Occipital lobe (tissue), 2 donors: ENCODE results near the gene REX1BD. TPM values are rescaled to one million over a fixed set of nuclear protein-coding genes. Genes with fewer than 3 reads are reported as not detected.

Experiments used
- small RNA-seq: library from RNA; depleted of rRNA; stranded (forward); fragments of <200 nt; gene quantifications from one replicate; pipeline ENCODE3, GENCODE V24; 2014
- total RNA-seq: library from RNA; depleted of rRNA; stranded (reverse); fragments of >200 nt; gene quantifications from one replicate; pipeline ENCODE4 v1.2.3, GENCODE V29; 2014

The REX1BD gene
- total RNA-seq, 1 donor from 2014 or later = 20.0 TPM

Small RNAs within 50 kb of the gene (small RNA-seq; reads per million reads assigned to genes)
- gene RN7SL155P = not detected

Other genes starting within 250 kb of the REX1BD start
- 14.2 TPM for gene PGPEP1, start 248.2 kb upstream of the REX1BD start, total RNA-seq
- not detected for gene GDF15, start 202.6 kb upstream of the REX1BD start, total RNA-seq
- 0.78 TPM for gene LRRC25, start 191.2 kb upstream of the REX1BD start, total RNA-seq
- 75.6 TPM for gene SSBP4, start 169.4 kb upstream of the REX1BD start, total RNA-seq
- gene ISYNA1, start 150.7 kb upstream of the REX1BD start, total RNA-seq = 95.1 TPM
- gene ELL, start 66.7 kb upstream of the REX1BD start, total RNA-seq = 6.6 TPM
- gene FKBP8, start 45.2 kb upstream of the REX1BD start, total RNA-seq = 118 TPM
- 16.4 TPM for gene KXD1, start 30.9 kb upstream of the REX1BD start, total RNA-seq
- 530 TPM for gene UBA52, start 16.9 kb upstream of the REX1BD start, total RNA-seq
- gene CRLF1, start 18.0 kb downstream of the REX1BD start, total RNA-seq = 0.94 TPM
- gene TMEM59L, start 24.1 kb downstream of the REX1BD start, total RNA-seq = 34.5 TPM
- 7.0 TPM for gene KLHL26, start 48.2 kb downstream of the REX1BD start, total RNA-seq
- gene CRTC1, start 94.9 kb downstream of the REX1BD start, total RNA-seq = 6.6 TPM
- gene COMP, start 202.5 kb downstream of the REX1BD start, total RNA-seq = not detected
- 28.9 TPM for gene UPF1, start 243.2 kb downstream of the REX1BD start, total RNA-seq